MG63 (cell line): Measurements from ENCODE around the gene ZNF93. TPM values are rescaled to one million over a fixed set of nuclear protein-coding genes. Genes with fewer than 3 reads are reported as not detected.
"Not testable (repeated sequence)": the region's sequence is repeated elsewhere in the genome, so short reads cannot be mapped to it uniquely, and the experiment has no call there.

Experiments used
- DNase-seq: peaks from one replicate; pipeline ENCODE4 v3.0.0-alpha.2; 2020
- H3K27me3 ChIP-seq: fragments of 250-450 bp; sonication (Bioruptor Pico); 2 replicates; pipeline ENCODE4 v1.5.1; 2020; ENCODE audit warnings: mild to moderate bottlenecking, moderate library complexity
- H3K36me3 ChIP-seq: fragments of 250-450 bp; sonication (Bioruptor Pico); 2 replicates; pipeline ENCODE4 v1.5.1; 2020; ENCODE audit warnings: mild to moderate bottlenecking, moderate library complexity
- H3K4me3 ChIP-seq: fragments of 250-450 bp; sonication (Bioruptor Pico); 2 replicates; pipeline ENCODE4 v1.5.1; 2020; ENCODE audit warnings: mild to moderate bottlenecking, moderate library complexity
- H3K9me3 ChIP-seq: fragments of 250-450 bp; sonication (Bioruptor Pico); 2 replicates; pipeline ENCODE4 v1.5.1; 2020; ENCODE audit warnings: mild to moderate bottlenecking, moderate library complexity
- total RNA-seq: library from RNA; depleted of rRNA; stranded (reverse); fragments of >200 nt; shearing (Covaris generic); gene quantifications from 2 replicates; pipeline ENCODE4 v1.2.3, GENCODE V29; 2014; ENCODE audit warnings: low replicate concordance

The ZNF93 gene
- total RNA-seq, 1 experiment from 2014 or later = 2.0 TPM

DNA sequence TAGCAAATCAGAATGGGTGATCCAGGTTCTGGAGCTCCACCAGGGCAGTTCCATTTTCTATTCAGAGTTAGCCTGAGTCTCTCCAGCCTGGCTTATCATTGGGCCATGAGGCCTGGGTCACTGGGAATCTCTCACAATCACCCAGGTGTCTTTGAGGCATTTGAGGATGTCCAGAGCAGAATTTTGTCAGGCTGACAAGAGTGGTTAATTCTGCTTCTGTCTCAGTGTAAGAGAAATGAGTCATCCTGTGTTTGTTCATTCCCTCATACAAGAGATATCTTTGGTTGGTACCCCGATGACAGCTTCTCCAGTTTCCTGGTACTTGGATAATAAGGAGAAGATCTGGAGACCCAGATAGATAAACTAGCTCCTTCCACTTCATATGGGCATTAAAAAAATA lies 10.4 kb downstream of the ZNF93 start:
- Histone ChIP-seq H3K9me3 (peaks cover 13% of the 10 kb centered on the region), H3K27me3 (no peaks in the 10 kb centered on the region), H3K36me3 (peaks cover 25% of the 10 kb centered on the region), H3K4me3 (no peak overlapping the region)
- DNase-seq = no peak

DNA sequence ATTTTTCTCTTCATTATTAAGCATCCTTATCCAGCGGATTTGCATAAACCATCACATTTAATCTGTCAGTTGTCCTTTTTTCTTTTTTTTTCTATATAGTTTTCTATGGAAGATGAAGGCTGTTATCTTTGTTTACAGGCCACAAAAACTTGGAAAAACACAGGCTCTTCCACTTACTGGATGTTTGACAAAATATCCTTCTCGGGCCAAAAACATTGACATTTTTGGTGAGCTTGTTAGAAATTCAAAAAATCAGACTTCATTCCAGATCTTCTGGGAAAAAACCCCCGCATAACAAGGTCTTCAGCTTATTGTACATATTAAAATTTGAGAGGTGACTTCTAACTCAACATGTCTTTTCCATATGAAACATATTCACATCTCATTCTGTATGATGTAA lies 13.8 kb downstream of the ZNF93 start:
- H3K27me3 ChIP-seq = no peaks in the 10 kb centered on the region
- no peak overlapping the region for H3K4me3 ChIP-seq
- no peak for DNase-seq
- peaks cover 36% of the 10 kb centered on the region for H3K36me3 ChIP-seq
- peaks cover 5% of the 10 kb centered on the region for H3K9me3 ChIP-seq

DNA sequence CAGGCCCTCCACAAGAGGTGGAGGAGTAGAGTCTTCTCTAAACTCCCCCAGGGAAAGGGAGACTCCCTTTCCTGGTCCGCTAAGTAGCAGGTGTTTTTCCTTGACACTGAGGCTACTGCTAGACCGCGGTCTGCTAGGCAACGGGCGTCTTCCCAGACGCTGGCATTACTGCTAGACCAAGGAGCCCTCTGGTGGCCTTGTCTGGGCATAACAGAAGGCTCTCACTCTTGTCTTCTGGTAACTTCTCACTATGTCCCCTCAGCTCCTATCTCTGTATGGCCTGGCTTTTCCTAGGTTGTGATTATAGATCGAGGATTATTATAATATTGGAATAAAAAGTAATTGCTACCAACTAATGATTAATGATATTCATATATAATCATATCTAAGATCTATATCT lies 29.7 kb downstream of the ZNF93 start:
- H3K4me3 ChIP-seq, H3K27me3 ChIP-seq: not testable (repeated sequence)
- DNase-seq = peak; percentile 11
- peaks cover 51% of the 10 kb centered on the region for H3K9me3 ChIP-seq
- peaks cover 71% of the 10 kb centered on the region for H3K36me3 ChIP-seq

DNA sequence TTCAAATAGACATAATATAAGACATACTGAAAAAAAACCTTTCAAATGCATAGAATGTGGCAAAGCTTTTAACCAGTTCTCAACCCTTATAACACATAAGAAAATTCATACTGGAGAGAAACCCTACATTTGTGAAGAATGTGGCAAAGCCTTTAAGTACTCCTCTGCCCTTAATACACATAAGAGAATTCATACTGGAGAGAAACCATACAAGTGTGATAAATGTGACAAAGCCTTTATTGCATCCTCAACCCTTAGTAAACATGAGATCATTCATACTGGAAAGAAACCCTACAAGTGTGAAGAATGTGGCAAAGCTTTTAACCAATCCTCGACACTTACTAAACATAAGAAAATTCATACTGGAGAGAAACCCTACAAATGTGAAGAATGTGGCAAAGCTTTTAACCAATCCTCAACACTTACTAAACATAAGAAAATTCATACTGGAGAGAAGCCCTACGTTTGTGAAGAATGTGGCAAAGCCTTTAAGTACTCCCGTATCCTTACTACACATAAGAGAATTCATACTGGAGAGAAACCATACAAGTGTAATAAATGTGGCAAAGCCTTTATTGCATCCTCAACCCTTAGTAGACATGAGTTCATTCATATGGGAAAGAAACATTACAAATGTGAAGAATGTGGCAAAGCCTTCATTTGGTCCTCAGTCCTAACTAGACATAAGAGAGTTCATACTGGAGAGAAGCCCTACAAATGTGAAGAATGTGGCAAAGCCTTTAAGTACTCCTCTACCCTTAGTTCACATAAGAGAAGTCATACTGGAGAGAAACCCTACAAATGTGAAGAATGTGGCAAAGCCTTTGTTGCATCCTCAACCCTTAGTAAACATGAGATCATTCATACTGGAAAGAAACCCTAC lies 32.9 kb downstream of the ZNF93 start:
- not testable (repeated sequence) for H3K4me3 ChIP-seq, H3K27me3 ChIP-seq, DNase-seq
- Histone ChIP-seq H3K36me3 (peaks cover 42% of the 10 kb centered on the region), H3K9me3 (peaks cover 74% of the 10 kb centered on the region)

DNA sequence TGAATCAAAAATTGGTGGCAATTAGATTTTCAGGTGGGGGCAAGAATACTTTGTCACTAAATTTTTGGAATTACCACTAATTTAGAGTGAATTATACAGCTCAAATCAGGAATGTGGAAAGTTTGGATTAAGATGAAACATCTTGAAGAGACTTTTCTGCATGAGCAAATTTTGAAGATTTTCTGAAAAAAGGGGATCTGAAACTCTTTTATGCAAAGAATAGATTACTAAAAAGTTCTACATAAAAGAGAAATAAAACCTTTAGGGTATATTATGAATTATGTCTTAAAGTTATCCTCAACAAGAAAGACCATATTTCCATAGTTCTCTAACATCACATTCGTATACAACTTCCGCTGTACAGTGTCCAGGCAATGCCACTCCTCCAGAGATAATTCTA lies 36.7 kb downstream of the ZNF93 start:
- no peak overlapping the region for H3K4me3 ChIP-seq
- peaks cover 24% of the 10 kb centered on the region for H3K36me3 ChIP-seq
- DNase-seq = no peak

DNA sequence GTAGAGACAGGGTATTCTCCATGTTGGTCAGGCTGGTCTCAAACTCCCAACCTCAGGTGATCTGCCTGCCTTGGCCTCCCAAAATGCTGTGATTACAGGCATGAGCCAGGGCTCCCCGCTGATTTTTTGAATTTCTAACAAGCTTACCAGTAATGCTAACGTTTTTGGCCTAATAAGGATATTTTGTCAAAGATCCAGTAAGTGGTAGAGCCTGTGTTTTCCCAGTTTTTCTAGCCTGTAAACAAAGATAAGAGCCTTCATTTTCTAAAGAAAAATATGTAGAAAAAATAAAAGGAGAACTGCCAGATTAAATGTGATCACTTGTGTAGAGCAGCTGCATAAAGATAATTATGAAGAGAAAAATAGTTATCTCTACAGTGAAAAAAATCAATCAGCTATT lies 37.7 kb downstream of the ZNF93 start:
- Histone ChIP-seq H3K9me3 (peaks cover 55% of the 10 kb centered on the region), H3K36me3 (peaks cover 15% of the 10 kb centered on the region), H3K4me3 (no peak overlapping the region), H3K27me3 (no peaks in the 10 kb centered on the region)
- DNase-seq = no peak

More for the DNA sequence above, 36.7 kb downstream of the ZNF93 start:
- Histone ChIP-seq H3K27me3 (no peaks in the 10 kb centered on the region), H3K9me3 (peaks cover 63% of the 10 kb centered on the region)

DNA sequence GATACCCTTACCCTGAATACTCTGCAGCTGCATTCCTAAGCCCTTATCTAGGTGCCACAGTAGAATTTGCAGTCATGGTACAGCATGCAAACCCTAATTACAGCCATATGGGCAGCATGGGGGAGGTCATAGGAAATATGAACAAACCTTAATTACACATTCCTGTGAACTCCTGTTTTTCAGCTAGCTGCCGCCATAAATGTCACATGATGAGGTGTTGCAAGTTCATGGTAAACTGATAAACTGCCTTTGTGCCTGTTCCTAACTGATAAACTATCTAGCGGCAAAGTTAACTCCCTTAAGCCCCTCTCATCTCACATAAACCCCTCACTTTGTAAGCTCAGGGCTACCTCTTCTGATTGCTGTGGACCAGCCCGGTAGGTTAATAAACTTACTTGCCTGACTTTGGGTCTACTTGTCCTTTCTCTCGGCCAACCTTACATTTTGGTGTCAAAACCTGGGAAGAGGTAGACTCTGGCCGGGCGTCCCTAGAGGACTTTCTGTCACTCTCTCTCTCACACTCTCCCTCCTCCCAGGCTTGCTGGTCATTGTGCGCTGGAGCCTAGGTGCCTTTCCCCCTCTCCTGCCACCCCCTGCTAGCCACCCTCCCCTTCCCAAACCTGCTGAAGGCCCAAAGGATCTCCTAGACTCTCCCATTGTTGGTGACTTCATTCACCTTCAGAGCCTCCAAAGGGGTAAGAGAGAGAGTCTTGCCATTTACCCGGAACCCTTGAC lies 43.3 kb downstream of the ZNF93 start:
- Histone ChIP-seq H3K36me3 (no peaks in the 10 kb centered on the region), H3K9me3 (peaks cover 22% of the 10 kb centered on the region)
- no peak for DNase-seq

DNA sequence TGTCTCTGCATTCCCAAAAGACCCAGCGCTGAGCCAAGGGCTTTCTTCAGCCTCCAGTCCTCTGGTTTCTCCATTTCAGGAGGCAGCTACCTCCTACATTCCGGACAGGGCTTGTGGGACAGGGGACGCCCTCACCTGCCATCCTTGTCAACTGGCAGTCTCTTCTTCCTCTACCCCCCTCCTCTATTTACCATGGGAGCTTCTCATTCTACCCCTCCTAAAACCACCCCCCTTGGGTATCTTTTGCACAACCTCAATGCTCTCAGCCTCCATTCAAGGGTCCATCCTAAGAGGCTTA lies 43.8 kb downstream of the ZNF93 start:
- H3K9me3 ChIP-seq = peaks cover 24% of the 10 kb centered on the region
- DNase-seq = no peak
- no peaks in the 10 kb centered on the region for H3K27me3 ChIP-seq
- H3K4me3 ChIP-seq = no peak overlapping the region
- H3K36me3 ChIP-seq = no peaks in the 10 kb centered on the region

More for the DNA sequence above, 43.3 kb downstream of the ZNF93 start:
- Histone ChIP-seq H3K4me3 (no peak overlapping the region), H3K27me3 (no peaks in the 10 kb centered on the region)

DNA sequence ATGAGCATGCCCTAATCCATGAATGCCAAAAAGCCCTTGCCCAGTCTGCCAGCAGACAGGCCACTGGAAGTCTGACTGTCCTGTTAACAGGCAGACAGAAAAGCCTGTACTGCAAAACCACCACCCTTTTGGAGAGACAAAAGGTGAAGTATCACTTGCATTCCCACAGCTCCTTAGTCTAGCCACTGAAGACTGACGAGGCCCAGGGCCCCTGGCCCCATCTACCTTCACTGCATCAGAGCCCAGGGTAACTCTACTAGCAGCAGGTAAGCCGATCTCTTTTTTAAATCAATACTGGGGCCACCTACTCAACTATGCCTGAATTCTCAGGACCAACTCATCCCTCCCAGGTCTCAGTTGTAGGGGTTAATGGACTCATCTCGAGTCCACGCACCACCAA lies 45.5 kb downstream of the ZNF93 start:
- Histone ChIP-seq H3K36me3 (no peaks in the 10 kb centered on the region), H3K27me3 (no peaks in the 10 kb centered on the region), H3K9me3 (peaks cover 24% of the 10 kb centered on the region), H3K4me3 (no peak overlapping the region)
- no peak for DNase-seq

DNA sequence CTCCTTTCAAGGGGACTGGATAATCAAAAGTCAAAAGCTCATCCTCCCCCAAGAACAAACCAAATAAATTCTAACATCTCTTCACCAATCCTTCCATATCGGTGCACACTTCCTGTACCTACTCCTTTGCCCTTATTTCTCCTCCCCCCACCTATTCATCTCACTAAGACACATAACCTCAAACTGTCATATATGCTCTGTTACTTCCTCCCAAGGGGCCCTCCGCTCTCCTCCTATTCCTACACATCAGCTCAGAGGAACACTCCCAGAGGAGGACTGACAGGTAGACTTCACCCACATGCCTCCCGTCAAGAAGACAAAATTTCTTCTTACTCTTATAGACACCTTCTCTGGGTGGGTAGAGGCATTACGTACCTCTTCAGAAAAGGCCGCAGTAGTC lies 48.1 kb downstream of the ZNF93 start:
- no peak overlapping the region for H3K4me3 ChIP-seq
- DNase-seq = no peak
- no peaks in the 10 kb centered on the region for H3K27me3 ChIP-seq
- peaks cover 23% of the 10 kb centered on the region for H3K9me3 ChIP-seq
- H3K36me3 ChIP-seq = no peaks in the 10 kb centered on the region

DNA sequence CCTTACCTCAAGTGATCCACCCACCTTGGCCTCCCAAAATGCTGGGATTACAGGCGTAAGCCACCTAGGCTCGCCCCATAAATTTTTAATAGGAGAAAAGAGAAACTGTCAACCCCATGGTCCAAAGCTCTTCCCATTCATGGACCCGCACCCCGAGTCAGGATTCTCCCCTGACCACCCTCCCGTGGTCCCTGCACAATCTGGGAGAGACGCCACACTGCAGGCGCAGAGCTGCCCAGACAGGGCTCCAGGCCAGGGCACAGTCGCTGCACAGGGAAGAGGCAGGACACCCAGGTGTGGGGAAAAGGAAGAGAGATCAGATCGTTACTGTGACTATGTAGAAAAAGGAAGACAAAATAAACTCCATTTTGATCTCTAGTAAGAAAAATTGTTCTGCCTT lies 54.5 kb downstream of the ZNF93 start:
- Histone ChIP-seq H3K36me3 (no peaks in the 10 kb centered on the region), H3K4me3 (no peak overlapping the region), H3K9me3 (peaks cover 24% of the 10 kb centered on the region), H3K27me3 (no peaks in the 10 kb centered on the region)
- no peak for DNase-seq

DNA sequence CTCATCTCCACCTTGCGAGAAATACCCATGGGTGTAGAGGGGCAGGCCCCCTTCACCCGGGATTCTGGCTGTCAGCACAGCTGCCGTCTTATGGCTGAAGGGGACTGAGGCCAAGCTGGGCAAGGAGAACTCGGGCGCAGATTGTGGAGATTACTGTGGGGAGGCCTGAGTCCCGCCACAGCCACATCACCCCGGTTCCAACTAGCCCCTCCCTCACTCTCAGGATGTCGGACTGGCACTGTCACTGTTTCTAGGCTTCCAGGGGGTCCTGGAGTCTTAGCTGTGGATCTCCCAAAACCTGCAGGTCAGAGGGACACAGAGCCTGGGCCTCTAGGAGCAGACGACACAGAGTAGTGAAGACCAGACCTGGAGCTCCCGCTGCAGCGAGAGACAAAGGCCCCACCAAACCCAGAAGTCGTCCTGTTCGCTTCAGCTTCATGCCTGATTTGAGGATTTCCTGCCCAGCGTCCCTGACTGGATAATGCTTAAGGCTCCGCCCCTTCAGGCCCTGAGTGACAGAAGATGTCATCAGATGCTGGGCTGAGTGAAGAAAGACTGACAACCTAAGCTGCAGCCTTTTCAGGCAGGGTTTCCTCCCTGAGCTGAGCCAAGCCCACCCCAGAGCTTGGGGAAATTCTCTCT lies 55.8 kb downstream of the ZNF93 start:
- H3K9me3 ChIP-seq = peaks cover 18% of the 10 kb centered on the region
- no peak overlapping the region for H3K4me3 ChIP-seq
- no peak for DNase-seq

DNA sequence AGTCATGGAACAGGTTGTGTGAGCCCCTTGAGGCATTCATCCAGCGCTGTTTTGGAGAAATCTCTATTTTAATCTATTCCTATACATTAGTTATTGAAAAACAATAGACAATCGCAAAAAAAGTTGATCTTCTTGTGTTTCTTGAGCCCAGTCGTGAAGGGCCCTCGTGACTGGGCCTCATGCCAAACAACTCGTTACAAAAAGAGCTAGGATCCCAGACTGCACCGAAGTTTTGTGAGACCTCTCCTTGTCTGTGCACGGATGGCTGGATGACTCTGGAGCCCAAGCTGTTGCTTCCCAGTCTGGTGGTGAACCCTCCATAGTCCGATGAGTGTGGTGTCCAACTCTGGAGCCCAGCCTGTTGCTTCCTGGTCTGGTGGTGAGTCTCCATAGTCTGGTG lies 57.0 kb downstream of the ZNF93 start:
- peaks cover 17% of the 10 kb centered on the region for H3K9me3 ChIP-seq
- not testable (repeated sequence) for DNase-seq, H3K27me3 ChIP-seq, H3K36me3 ChIP-seq, H3K4me3 ChIP-seq

More for the DNA sequence above, 55.8 kb downstream of the ZNF93 start:
- no peaks in the 10 kb centered on the region for H3K36me3 ChIP-seq
- no peaks in the 10 kb centered on the region for H3K27me3 ChIP-seq

DNA sequence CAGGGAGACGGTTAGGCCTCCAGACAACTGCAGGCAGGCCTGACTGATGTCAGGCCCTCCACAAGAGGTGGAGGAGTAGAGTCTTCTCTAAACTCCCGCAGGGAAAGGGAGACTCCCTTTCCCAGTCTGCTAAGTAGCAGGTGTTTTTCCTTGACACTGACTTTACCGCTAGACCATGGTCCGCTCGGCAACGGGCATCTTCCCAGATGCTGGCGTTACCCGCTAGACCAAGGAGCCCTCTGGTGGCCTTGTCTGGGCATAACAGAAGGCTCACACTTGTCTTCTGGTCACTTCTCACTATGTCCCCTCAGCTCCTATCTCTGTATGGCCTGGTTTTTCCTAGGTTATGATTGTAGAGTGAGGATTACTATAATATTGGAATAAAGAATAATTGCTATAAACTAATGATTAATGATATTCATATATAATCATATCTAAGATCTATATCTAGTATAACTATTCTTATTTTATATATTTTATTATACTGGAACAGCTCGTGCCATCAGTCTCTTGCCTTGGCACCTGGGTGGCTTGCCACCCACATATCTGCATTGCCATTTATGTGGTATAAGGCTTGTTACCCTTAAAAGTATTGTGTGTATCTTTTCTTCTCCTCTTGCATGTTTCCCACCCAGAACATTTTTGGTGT lies 58.5 kb downstream of the ZNF93 start:
- H3K36me3 ChIP-seq, H3K27me3 ChIP-seq, H3K4me3 ChIP-seq: not testable (repeated sequence)
- peak; percentile 64 for DNase-seq
- H3K9me3 ChIP-seq = peaks cover 16% of the 10 kb centered on the region

DNA sequence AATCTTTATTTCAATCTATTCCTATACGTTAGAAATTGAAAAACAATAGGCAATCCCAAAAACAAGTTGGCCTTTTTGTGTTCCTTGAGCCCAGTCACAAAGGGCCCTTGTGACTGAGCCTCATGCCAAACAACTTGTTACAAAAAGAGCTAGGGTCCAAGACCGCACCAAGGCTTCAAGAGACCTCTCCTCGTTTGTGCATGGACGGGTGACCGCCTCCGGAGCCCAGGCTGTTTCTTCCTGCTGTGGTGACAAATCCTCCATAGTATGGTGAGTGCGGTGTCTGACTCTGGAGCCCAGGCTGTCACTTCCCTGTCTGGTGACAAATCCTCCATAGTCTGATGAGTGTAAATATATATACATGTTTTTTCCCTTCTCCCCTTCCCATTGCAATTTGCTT lies 63.7 kb downstream of the ZNF93 start:
- Histone ChIP-seq H3K36me3 (no peaks in the 10 kb centered on the region), H3K4me3 (no peak overlapping the region), H3K9me3 (peaks cover 27% of the 10 kb centered on the region), H3K27me3 (no peaks in the 10 kb centered on the region)
- DNase-seq = no peak

DNA sequence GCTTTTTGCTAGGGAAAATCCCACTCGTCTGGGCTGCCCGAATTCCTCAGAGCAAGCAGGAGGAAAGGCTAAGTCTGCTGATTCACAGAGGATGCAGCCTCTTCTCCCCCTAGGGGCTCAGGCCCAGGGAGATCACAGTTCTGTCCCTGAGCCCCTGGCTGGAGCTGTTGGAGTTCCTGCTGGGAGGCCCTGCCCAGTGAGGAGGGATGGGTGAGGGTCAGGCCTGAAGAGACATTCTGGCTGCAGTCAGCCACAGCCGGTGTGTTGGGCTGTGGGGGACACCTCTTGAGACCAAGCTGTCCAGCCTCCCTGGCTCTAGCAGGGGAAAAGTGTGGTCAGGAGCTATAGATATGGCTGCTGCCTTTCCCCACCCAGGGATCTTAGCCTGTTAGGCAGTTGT lies 65.4 kb downstream of the ZNF93 start:
- H3K9me3 ChIP-seq = peaks cover 27% of the 10 kb centered on the region
- H3K36me3 ChIP-seq, H3K27me3 ChIP-seq, H3K4me3 ChIP-seq, DNase-seq: not testable (repeated sequence)

DNA sequence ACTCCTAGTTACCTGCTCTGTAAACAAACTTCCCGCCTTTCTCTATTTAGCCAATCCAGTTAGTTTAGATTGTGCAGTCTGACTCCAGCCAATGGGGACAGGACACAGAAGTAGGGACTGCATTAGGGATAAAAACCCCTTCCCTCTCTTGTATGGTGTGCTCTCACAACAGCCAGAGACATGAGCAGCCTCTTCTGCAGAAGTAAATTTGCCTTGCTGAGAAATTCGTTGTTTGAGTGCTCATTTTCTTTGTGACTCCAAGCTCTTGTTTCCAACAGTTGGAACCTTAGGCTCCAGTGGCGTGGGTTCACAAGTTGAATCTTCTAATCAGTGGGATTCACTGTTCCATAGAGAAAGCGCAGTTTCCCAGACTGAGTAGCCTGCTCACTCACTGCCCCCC lies 66.1 kb downstream of the ZNF93 start:
- Histone ChIP-seq H3K36me3 (no peaks in the 10 kb centered on the region), H3K4me3 (no peak overlapping the region), H3K9me3 (peaks cover 27% of the 10 kb centered on the region), H3K27me3 (no peaks in the 10 kb centered on the region)
- no peak for DNase-seq
